HG03354 (cell line): ENCODE data around the gene CFAP100.

Experiments
- ATAC-seq: cut with Tn5 transposase; IDR thresholded peaks from one replicate; pipeline ENCODE4 v1.9.1; 2021; ENCODE audit warnings: mild to moderate bottlenecking; ENCODE audit not compliant: unreplicated experiment, poor library complexity, severe bottlenecking

Gene CFAP100

DNA sequence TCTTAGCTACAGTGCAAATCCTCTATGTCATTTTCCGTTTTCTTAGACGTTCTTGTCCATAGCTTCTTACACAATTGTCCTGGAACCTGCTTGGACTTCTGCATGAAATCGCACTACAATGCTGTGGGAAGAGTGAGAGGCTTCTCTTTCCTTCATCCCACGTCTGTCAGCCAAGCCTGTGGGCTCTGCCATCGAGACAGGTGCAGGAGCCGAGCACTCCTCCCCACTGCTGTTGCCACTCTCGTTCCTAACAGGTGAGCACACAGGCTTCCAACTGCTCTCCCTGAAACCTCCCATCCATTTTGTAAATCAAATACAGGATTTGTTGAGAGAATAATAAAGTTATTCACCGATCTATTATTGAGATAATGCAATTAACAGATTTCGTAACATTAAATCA, 57.5 kb downstream of the CFAP100 start:
- no peak for ATAC-seq

DNA sequence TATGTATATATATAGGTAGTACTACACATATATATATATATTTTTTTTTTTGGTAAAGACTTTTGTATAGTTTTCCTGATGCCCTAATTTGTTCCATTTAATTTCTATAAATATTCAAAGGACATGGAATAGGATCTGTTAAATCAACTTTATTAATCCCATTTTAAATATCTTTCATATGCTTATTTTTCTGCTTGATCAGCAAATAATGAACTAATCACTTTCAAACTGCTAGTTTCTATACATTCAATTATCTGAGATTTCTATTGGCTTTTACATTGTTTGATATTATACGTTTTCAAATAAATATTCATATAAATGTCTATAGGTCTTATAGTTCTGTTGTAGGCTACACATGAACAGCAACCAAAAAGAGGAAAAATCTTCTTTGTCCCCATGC, 59.3 kb downstream of the CFAP100 start:
- ATAC-seq, result no peak

DNA sequence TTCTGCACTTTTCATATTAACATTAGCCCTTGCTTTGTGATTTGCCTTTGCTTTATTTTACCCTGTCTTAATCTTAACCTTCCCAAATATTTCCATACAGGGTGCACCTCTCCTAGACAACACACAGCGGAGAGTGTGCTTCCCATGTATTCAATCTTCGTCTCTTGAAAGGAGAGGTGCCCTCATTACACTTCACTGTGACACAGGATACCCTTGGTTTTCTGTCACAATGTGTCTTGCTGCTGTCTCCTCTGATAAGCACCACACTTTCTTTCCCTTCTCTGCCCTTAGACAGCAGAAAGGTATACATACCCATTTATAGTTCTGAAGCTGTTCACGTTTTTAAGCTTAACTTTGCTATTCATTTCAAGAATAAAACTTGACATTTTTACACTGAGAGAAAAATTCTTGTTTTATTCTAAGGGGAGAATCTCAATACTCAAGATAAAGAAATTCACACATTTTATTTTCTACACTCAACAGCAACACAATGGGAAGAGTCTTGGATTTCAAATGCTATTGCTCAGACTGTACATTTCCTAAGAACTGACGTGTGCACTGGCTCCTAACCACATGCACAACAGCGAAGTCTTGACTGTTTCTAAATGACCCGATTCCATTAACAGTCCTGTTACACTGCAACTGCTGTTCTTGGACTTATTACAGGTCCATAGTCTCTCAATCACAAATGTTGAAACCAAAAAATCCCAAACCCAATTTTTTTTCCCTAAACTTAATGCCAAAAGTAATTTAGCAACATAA, 59.9 kb downstream of the CFAP100 start:
- no peak for ATAC-seq

DNA sequence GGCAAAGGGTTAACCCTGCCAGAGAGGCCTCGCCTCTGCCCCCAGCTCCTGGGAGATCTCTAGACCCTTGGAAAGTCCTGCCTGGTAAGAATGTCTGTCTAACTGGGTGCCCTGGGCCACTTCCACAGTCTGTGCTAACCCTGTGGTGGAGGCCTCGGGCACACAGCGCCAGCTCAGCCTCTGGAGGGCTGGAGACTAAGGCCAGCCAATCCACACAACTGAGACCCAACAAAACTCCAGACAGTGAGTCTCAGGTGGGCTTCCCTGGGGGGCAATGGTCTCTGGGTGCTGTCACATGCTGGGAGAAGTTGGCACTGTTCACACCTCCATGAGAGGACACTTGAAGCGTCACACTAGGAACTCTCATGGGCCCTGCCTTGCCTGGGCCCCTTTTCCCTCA, 61.5 kb downstream of the CFAP100 start:
- ATAC-seq, result no peak

DNA sequence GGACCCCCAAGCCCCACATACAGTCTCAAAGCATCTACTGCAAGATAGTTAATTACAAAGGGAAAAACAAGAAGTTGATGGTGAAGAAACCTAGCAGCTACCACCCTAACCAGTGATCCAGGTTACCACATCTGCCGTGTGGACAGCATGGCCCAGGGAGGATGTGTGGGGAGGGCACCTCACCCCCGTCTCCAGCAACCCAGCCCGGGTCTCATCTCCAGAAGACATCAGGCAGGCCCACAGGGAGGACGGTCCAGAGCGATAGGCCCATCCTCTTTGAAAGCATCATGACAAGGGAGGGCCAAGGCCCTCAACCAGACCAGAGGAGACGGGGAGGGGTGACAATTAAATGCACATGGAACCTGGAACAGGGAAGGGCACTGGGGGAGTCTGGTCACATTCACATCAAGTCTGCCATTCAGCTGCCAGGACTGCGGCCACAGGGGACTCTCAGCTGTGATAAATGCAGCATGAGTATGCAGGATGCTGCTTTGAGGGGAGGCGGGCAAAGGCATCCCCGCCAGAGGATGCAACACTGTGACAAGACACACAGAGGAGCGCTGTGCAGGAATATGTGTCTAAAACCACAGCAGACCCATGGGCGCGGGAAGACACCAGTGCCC, 62.2 kb downstream of the CFAP100 start:
- no peak for ATAC-seq

DNA sequence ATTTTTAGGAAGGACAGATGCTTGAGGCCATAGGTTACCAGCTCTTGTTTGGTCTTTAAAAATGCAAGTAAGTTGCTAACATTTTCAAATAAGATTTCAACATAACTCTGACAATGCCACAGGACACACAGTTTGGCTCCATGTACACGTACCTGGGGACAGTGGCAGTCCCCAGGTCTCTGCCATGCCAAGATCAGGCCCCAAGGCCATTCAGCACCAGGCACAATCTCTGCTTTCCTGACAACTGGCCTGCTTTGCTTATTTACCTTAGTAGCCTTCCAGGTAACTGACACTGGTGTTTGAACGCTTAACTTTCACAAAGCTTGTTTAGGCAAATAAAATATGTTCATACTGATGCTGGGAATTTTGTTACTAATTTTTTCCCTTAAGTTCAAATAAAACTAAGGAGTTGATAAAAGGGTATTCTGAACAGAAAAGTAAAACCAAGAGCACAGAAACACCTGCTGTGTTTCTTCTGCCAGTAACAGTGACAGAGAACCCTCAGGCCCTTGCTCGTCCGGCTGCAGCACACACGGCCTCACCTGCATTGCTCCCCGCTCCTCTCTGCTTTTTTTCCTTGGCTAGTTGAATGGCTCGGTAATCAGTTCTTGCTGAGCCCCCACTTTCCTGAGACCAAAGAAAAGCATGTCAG, 64.5 kb downstream of the CFAP100 start:
- no peak for ATAC-seq

DNA sequence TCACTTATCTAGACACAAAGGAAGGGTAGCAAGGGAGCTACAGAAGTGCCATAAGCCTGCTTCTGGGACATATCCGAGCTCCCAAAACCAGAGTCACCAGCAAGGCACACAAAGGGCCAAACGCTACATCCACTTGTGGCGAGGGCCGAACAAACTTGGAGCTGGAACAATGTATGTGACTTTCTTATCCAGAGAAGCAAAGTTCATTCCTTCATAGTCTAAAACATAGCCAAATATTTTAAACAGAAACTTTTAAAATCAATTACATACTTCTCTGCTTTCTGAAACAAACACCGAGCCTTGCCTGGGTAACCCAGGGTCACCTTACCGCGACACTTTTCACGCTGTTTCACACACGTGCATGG, 65.0 kb downstream of the CFAP100 start:
- no peak for ATAC-seq

DNA sequence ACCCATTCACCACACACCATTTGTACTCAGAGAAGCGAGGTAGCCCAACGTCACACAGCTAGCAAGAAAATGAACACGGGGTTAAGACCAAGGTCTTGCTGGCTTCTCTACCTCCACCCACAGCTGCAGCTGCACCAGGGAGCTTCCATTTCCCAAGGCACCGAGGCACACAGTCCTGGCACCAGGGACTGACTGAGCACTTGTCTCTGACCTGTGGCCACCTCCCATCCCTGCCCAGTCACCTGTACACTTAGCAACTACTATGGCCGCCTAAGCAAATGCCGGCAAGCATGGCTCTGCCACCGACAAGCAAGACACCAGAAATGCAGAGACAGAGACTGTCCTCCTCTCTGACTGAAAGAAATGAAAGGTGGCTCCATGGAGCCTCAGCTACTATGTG, 65.7 kb downstream of the CFAP100 start:
- ATAC-seq, result no peak

DNA sequence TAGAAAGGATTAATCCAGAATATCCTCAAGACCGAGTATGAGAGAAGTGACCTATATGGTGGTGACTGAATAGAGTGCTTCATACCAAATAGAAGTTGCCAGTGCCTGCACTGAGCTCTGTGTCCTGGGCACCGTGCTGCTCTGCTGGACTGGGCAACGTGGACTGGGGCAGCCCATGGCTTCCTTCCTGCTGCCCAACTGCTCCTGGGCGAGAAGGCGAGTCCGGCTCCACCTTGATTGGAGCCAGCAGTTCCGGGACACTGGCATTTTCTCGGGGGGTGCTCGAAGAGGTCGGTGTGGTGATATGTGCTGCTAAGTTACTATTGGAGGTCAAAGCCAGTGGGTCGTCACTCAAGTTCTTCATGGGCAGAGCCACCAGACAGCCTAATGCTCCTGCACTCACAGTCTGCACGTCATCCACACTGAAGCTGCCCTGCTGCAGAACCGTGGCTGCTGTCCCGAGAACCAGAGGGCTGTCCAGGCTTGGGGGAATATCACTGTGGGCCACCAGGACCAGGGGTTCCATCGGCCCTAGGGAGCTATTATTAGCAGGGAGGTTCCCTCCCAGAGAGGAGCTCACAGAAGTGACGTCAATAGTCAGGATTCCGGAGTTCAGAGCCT, 66.9 kb downstream of the CFAP100 start:
- no peak for ATAC-seq

DNA sequence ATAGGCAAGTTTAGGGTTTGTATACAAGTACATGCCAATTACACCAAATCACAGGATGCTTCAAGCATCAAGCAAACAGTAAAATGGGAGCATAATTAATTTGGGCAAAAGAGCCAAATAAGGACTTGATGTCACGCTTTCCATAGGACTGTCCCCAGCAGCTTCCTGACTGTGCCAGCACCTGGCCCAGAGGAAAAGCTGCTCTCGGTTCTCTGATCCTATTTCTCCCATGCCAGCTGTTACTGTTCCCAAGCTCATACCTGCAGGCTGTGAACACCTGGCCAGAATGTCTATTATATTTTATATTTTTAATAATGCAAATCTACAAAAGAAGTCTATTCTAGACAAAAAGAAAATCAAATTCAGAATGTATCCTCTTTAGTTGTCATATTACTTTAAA, 68.8 kb downstream of the CFAP100 start:
- no peak for ATAC-seq

DNA sequence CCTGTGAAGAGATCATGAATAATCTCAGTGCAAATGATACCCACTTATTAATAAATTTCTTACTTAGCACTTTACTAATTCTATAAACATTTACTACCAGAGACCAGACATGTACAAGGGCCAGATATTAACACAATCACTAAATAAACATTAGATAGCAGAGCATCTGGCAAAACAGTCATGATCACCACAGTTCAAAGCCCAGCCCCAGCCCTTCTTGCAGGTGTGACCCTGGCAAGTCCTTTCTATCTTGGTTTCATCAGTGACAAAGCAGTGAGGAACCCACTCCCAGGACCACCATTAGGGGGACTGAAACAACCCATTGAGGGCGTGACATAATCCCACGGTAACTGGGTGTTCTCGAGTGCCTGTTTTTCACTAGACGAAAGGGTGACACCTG, 69.4 kb downstream of the CFAP100 start:
- ATAC-seq, result no peak

DNA sequence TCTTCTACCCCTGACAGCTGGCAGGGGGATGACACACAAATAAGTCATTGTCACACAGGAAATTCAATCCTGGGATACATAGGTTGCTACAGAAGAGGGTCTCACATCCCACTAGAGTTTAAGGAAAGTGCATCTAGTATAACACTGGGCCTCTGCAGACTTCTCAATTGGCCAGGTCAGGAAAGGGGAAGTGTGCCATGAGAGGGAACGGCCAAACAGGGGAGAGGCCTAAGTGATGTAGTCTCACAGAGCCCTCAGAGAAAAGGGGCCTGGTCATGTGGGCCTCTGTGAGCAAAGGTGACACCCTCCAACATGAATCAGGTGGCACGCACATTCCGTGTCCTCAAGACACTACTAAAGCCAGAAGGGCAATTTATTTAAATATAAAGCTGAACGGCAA, 69.8 kb downstream of the CFAP100 start:
- no peak for ATAC-seq

DNA sequence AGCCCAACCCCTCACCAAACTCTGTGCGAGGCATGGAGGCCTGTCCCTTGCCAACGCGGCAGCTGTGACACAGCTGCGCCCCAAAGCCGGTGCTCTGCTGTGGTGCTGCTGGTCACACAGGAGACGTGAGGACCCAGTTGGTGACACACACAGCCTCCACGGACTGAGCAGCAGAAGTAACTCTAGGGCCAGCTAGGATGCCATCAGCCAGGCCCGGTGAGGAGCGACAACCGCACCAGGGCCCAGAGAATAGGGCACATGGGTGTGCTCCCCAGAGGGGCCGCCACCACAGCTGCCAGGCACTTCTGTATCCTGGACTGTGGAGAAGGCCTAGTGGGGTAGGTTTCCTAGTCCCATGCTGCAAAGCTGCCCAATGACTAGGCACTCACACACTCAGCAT, 70.3 kb downstream of the CFAP100 start:
- no peak for ATAC-seq

DNA sequence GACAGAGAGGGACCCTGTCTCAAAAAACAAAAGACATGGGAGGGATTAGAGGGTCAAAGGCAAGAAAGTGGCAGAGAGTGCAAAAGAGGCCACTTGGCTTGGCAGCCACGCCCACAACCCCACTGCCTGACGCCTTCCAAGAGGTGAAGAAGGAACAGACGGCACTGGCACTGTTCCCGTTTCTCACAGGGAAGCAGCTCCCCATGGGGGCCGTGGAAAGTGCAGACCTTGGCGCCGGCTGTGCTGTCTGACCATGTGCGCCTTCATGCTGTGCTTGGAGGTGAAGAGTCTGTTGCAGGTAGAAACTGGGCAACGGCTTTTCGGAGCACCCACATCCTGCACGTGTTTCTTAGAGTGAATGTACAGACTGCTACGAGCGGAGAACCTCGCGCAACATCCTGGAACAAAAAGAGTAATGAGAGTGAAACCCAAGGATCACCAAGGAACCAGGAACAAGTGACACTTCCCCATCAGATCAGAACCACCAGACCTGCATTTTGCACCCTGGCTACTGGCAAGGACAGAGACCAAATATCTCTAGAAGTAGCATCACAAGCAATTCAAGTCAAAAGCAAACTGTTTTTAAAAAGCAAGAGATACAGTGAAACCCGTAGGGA, 71.3 kb downstream of the CFAP100 start:
- ATAC-seq, result no peak

DNA sequence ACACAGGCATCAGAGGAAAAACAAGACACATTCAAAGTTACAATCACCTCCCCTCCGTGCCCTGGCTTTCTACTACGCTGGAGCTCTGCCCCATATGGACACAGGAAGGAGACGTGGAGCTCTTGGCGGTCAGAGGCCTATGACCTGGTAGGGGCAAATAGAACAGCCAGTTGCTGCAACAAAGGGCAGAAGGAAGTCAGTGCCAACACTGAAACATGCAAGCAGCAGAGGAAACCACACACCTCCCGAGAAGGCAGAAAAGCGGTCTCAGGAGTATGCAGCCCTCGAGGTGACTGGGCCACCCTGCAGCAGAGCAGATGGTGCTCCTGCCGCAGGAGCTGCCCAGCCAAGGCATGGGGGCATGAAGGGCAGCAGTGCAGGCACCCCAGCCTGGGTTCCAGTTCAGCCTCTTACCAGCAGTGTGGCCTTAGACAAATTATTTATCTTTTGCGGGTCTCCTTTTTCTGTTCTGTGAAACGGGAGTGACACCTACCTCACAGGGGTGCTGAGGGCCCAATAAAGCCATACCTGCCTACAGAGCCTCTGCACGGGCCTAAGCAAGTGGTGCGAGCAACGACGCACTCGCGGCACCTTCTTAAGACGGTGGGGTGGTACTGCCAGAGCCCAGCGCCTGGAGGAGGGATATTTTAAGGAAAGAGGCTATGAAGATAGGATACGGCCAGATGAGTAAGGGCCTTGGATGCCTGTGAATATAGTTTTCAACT, 72.3 kb downstream of the CFAP100 start:
- ATAC-seq, result no peak

DNA sequence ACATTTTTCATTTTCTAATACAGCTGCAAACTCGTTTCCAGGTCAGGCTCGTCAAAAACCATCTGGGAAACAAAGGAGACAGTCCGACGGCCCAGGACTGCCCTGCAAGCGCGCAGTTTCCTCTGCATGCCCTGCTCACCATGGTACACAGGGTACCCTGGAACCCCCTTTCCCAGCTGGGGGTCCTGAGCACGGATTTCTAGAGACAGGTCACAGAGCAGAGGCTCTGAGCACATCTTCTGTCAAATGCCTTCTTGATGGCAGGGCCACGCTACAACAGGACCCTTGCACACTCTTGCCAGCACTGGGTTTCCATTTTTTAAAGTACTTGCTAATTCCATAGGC, 72.9 kb downstream of the CFAP100 start:
- no peak for ATAC-seq

DNA sequence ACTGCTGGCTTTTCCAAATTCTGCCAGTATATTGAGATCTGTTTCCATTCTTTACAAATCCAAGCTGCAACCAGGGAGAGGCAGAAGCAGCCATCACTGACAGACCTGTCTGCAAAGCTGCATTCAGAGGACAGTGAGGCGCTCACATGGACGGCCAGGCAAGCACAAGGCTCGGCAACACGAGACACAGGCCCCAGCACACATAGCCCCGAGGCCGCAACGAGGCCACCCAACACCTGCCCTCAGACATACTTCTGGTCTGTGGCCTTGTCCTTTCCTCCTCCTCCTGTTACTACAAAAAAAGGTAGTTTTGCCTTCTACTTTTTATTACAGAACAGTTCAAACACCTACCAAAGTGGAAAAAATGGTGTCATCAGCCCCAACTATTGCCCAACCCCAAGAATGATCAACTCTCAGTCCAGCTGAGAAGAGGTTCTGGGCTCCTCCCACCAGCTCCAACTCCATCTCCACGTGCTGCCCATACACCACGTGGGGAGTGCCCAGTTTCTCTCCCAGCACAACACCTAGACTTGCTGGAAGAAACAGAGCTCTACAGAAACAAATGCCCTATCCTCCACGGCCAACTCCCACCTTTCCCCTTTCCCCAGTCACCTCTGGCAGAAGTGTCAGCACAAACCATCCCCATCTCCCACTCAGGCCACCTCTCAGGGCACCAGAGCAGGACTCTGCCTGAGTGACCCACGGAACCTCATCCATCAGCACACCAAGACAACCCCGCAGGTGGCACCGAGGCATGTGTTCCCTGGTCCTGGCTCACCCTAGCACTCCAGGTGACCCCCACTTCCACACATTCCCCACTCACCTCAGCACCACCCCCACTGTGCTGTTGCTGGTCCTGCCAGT, 73.6 kb downstream of the CFAP100 start:
- no peak for ATAC-seq

DNA sequence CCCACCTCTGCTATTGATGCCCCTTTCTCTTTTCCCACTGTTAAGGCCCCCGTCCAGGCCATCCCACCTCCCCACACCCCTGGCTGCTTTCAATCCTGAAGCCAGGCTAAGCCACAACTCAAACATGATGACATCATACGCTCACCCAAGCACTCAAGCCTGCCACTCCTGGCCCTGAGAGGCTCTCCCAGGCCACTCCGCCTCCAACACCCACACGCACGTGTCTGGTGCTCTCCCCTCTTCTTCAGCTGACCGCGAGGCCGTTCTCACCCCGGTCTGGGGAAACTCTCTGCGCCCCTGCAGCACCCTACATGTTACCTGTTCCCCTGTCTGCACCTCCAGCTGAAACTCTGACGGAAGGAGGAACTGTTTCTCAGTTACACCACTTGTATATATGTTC, 74.8 kb downstream of the CFAP100 start:
- no peak for ATAC-seq
